WERI-Rb-1 (cell line): ENCODE data around the gene CA5A.
"Not testable (repeated sequence)": the region's sequence is repeated elsewhere in the genome, so short reads cannot be mapped to it uniquely, and the experiment has no call there.

ENCODE experiments used
- DNase-seq: peaks from one replicate; pipeline ENCODE4 v3.0.0-alpha.2; 2020
- H3K27ac ChIP-seq: fragments of 250-450 bp; sonication (Bioruptor Pico); 2 replicates; pipeline ENCODE4 v1.5.1; 2020; ENCODE audit warnings: mild to moderate bottlenecking, moderate library complexity
- H3K27me3 ChIP-seq: fragments of 250-450 bp; sonication (Bioruptor Pico); 2 replicates; pipeline ENCODE4 v1.5.1; 2021; ENCODE audit warnings: mild to moderate bottlenecking, low read depth, moderate library complexity; ENCODE audit not compliant: insufficient read depth, severe bottlenecking
- H3K36me3 ChIP-seq: fragments of 250-450 bp; sonication (Bioruptor Pico); 2 replicates; pipeline ENCODE4 v1.5.1; 2020; ENCODE audit warnings: mild to moderate bottlenecking, moderate library complexity
- H3K4me3 ChIP-seq: 2 replicates; pipeline ENCODE4 v1.5.1; 2011; ENCODE audit warnings: low read depth, mild to moderate bottlenecking, control low read depth, low read length
- H3K9me3 ChIP-seq: fragments of 250-450 bp; sonication (Bioruptor Pico); 2 replicates; pipeline ENCODE4 v1.5.1; 2021; ENCODE audit warnings: mild to moderate bottlenecking, moderate library complexity; ENCODE audit not compliant: severe bottlenecking
- TF ChIP-seq, protein P1 (sequence below): IDR thresholded peaks from 2 replicates; pipeline ENCODE4 v1.5.1; 2011; ENCODE audit warnings: low read depth, mild to moderate bottlenecking, control low read depth, inconsistent platforms, low read length

CA5A gene

GRCh38 chr16:87938412-87938949 lies 2.2 kb upstream of the CA5A start:
- H3K27ac ChIP-seq = no peak overlapping the region
- TF ChIP-seq, protein P1, sequence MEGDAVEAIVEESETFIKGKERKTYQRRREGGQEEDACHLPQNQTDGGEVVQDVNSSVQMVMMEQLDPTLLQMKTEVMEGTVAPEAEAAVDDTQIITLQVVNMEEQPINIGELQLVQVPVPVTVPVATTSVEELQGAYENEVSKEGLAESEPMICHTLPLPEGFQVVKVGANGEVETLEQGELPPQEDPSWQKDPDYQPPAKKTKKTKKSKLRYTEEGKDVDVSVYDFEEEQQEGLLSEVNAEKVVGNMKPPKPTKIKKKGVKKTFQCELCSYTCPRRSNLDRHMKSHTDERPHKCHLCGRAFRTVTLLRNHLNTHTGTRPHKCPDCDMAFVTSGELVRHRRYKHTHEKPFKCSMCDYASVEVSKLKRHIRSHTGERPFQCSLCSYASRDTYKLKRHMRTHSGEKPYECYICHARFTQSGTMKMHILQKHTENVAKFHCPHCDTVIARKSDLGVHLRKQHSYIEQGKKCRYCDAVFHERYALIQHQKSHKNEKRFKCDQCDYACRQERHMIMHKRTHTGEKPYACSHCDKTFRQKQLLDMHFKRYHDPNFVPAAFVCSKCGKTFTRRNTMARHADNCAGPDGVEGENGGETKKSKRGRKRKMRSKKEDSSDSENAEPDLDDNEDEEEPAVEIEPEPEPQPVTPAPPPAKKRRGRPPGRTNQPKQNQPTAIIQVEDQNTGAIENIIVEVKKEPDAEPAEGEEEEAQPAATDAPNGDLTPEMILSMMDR = no peak
- no peak overlapping the region for H3K4me3 ChIP-seq
- H3K27me3 ChIP-seq = no peaks in the 10 kb centered on the region
- no peaks in the 10 kb centered on the region for H3K36me3 ChIP-seq
- no peaks in the 10 kb centered on the region for H3K9me3 ChIP-seq
- no peak for DNase-seq

- H3K27me3 ChIP-seq, H3K9me3 ChIP-seq, H3K4me3 ChIP-seq, H3K27ac ChIP-seq, H3K36me3 ChIP-seq, DNase-seq: not testable (repeated sequence)
Measured at GRCh38 chr16:87937231-87937542, 858 bp upstream of the CA5A start.

GRCh38 chr16:87936016-87936374 lies 334 bp downstream of the CA5A start:
- H3K27me3 ChIP-seq, H3K4me3 ChIP-seq, H3K36me3 ChIP-seq, H3K27ac ChIP-seq, DNase-seq, H3K9me3 ChIP-seq: not testable (repeated sequence)

GRCh38 chr16:87934752-87935425 lies 1.4 kb downstream of the CA5A start:
- H3K4me3 ChIP-seq, H3K27ac ChIP-seq, H3K9me3 ChIP-seq, H3K36me3 ChIP-seq, DNase-seq, H3K27me3 ChIP-seq: not testable (repeated sequence)

DNA sequence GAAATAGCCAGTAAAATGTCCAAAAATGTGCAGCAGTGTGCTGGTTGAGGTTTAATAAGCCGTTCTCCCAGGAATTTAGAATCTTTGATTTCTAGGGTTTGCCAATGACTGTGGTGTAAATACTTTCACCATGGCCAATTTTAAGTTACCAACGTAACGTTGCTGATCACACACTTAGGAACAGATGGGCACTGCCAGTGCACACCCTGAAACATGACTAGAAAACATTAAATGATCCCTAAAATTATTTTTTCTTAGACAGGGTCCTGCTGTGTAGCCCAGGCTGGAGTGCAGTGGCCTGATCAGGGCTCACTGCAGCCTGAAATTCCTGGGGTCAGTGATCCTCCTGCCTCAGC lies 3.2 kb downstream of the CA5A start:
- H3K27ac ChIP-seq = no peak overlapping the region
- no peak overlapping the region for H3K4me3 ChIP-seq
- no peak for DNase-seq
- TF ChIP-seq, protein P1 = no peak
- no peaks in the 10 kb centered on the region for H3K36me3 ChIP-seq
- no peaks in the 10 kb centered on the region for H3K27me3 ChIP-seq
- H3K9me3 ChIP-seq = no peaks in the 10 kb centered on the region

DNA sequence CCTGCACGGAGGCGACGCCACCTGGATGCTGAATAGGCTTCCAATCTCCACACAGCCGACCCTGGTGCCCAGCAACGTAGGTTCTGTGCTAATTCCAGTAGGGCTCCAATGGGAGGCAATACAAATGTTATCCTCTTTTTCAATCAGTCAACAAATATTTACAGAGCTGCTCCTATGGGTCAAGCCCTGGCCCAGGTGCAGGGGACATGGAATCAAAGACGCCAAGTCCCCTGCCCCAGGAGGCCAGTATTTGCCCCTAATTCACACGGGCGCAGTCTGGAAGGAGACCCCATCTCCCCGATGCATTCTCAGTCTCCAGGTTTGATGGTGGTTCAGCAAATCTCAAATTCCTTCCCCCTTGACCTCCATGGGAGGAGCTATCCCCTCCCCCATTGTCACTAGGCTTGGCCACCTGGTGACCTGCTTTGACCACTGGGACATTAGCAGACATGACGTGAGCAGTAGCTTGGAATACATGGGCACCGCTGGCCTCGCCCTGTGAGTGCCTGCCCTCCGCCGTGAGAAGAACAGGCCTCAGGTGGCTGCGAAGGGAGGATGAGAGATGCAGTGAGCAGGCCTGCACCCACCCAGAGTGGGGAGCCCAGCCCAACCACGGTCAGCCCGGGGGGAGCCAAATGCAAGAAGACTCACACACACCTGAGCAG lies 3.7 kb downstream of the CA5A start:
- not testable (repeated sequence) for H3K27me3 ChIP-seq, DNase-seq, H3K9me3 ChIP-seq, H3K27ac ChIP-seq, H3K36me3 ChIP-seq, H3K4me3 ChIP-seq

DNA sequence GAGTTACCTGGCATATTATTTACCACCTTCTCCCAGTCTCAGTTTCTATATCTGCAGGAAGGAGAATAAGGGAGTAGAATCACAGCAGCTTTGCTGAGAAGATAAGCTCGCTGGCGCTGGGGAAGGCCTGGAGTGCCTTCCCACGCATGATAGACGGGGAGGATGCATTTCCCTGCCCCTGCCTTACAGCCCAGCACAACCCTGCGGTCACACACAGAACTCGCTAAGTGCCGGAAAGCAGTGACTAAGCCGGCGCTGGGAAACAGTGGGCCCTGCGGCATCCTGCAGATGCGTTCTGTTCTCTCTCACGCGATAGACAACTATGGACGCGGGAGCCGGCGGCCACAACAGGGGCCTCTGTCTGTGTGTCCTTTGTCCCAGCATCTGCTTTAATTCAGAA lies 4.8 kb downstream of the CA5A start:
- H3K36me3 ChIP-seq = no peaks in the 10 kb centered on the region
- TF ChIP-seq, protein P1 = no peak
- H3K9me3 ChIP-seq = no peaks in the 10 kb centered on the region
- no peak for DNase-seq
- no peaks in the 10 kb centered on the region for H3K27me3 ChIP-seq
- H3K4me3 ChIP-seq = no peak overlapping the region
- H3K27ac ChIP-seq = no peak overlapping the region

- Histone ChIP-seq H3K27me3 (no peaks in the 10 kb centered on the region), H3K4me3 (no peak overlapping the region), H3K9me3 (no peaks in the 10 kb centered on the region), H3K36me3 (no peaks in the 10 kb centered on the region), H3K27ac (no peak overlapping the region)
- TF ChIP-seq, protein P1 = peak; percentile 31; the same call in 1 of the 2 replicates
- no peak for DNase-seq
Measured at GRCh38 chr16:87930456-87930855, 5.9 kb downstream of the CA5A start.
